Chondrocyte (in vitro differentiated cells): ENCODE results near the gene S100A13. TPM values are rescaled to one million over a fixed set of nuclear protein-coding genes. Genes with fewer than 3 reads are reported as not detected.

ENCODE experiments used
- DNase-seq: peaks from one replicate; pipeline ENCODE4 v3.0.0; 2021; ENCODE audit warnings: mixed read lengths, low spot score
- H3K27ac Mint-ChIP-seq: one replicate; pipeline ENCODE4 v1.8.0; 2021; ENCODE audit warnings: mild to moderate bottlenecking, moderate library complexity, mixed read lengths; ENCODE audit not compliant: unreplicated experiment
- H3K27me3 Mint-ChIP-seq: 2 replicates; pipeline ENCODE4 v1.8.0; 2021; ENCODE audit warnings: low read depth, mixed read lengths
- H3K36me3 Mint-ChIP-seq: 2 replicates; pipeline ENCODE4 v1.8.0; 2021; ENCODE audit warnings: low read depth, mixed read lengths
- H3K4me1 Mint-ChIP-seq: 2 replicates; pipeline ENCODE4 v1.8.0; 2021; ENCODE audit warnings: low read depth, mild to moderate bottlenecking, mixed read lengths
- H3K4me3 Mint-ChIP-seq: one replicate; pipeline ENCODE4 v1.8.0; 2021; ENCODE audit warnings: mild to moderate bottlenecking, moderate library complexity, mixed read lengths; ENCODE audit not compliant: unreplicated experiment
- H3K9me3 Mint-ChIP-seq: 2 replicates; pipeline ENCODE4 v1.8.0; 2021; ENCODE audit warnings: low read depth, mixed read lengths
- CTCF ChIP-seq: fragments of 200-600 bp; sonication (generic); IDR thresholded peaks from 2 replicates; pipeline ENCODE4 v1.5.0; 2021; ENCODE audit warnings: antibody characterized with exemption, mild to moderate bottlenecking, moderate library complexity
- total RNA-seq: library from RNA; stranded (reverse); gene quantifications from 3 replicates; pipeline ENCODE4 v1.2.1, GENCODE V29; 2021

Gene S100A13
- total RNA-seq, 1 donor from 2014 or later = 113 TPM

GRCh38 chr1:153624965-153625611 lies 2.2 kb downstream of the S100A13 start:
- H3K27me3 Mint-ChIP-seq = no peaks in the 10 kb centered on the region
- H3K27ac Mint-ChIP-seq = no peak overlapping the region
- peak overlapping the region; percentile 86 for H3K4me3 Mint-ChIP-seq
- H3K36me3 Mint-ChIP-seq = peaks cover 13% of the 10 kb centered on the region
- DNase-seq = peak; percentile 37
- TF ChIP-seq CTCF = no peak
- peaks cover 59% of the 10 kb centered on the region for H3K4me1 Mint-ChIP-seq
- H3K9me3 Mint-ChIP-seq = no peaks in the 10 kb centered on the region

DNA sequence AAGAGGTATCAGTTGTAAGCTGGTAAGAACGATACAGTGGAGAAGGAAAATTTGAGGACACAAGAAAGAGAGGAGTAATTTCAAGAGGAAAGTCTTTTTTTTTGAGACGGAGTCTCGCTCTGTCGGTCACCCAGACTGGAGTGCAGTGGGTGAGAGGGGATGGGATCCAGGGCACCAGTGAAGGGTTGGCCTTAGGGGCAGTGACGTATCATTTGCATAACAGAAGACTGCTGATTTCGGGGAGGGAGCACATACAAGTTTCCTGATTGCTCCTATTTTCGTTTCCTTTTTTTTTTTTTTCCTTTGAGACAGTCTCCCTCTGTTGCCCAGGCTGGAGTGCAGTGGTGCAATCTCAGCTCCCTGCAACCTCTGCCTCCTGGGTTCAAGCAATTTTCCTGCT lies 4.2 kb downstream of the S100A13 start:
- Mint-ChIP-seq H3K9me3 (no peaks in the 10 kb centered on the region), H3K36me3 (peaks cover 20% of the 10 kb centered on the region), H3K4me1 (peaks cover 46% of the 10 kb centered on the region), H3K27me3 (no peaks in the 10 kb centered on the region), H3K4me3 (no peak overlapping the region), H3K27ac (no peak overlapping the region)
- DNase-seq = no peak
- TF ChIP-seq CTCF = no peak

- H3K9me3 Mint-ChIP-seq = no peaks in the 10 kb centered on the region
- H3K27ac Mint-ChIP-seq = no peak overlapping the region
- no peaks in the 10 kb centered on the region for H3K27me3 Mint-ChIP-seq
- H3K4me1 Mint-ChIP-seq = peaks cover 17% of the 10 kb centered on the region
- H3K36me3 Mint-ChIP-seq = peaks cover 19% of the 10 kb centered on the region
- no peak overlapping the region for H3K4me3 Mint-ChIP-seq
- TF ChIP-seq CTCF = no peak
- peak; percentile 42 for DNase-seq
Measured at GRCh38 chr1:153619171-153619570, 8.1 kb downstream of the S100A13 start.

DNA sequence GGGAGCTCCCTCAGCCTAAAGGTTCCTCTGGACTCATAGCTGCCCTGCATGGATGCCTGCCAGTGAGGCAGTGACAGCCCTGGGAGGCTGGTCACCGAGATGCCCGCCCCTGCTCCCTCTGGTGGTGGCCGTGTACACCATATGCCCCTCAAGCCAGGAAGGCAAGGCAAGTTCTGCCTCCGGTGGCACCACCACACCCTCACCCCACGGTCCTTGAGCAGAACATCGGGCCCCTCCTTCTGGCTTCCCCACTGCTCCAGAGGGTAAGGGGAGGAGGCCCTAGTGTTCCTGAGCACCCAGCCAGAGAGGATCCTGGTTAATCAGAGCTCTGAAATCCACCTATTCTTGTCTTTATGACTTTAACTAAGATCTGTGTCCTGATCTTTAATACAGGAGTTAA lies 9.6 kb downstream of the S100A13 start:
- H3K4me3 Mint-ChIP-seq = no peak overlapping the region
- no peaks in the 10 kb centered on the region for H3K9me3 Mint-ChIP-seq
- TF ChIP-seq CTCF = peak; percentile 81
- peak; percentile 88 for DNase-seq
- H3K27me3 Mint-ChIP-seq = no peaks in the 10 kb centered on the region
- peaks cover 9% of the 10 kb centered on the region for H3K4me1 Mint-ChIP-seq
- H3K36me3 Mint-ChIP-seq = peaks cover 10% of the 10 kb centered on the region
- no peak overlapping the region for H3K27ac Mint-ChIP-seq

GRCh38 chr1:153616917-153617311 lies 10.4 kb downstream of the S100A13 start:
- DNase-seq = peak; percentile 77
- Mint-ChIP-seq H3K27me3 (no peaks in the 10 kb centered on the region), H3K27ac (peak overlapping the region; percentile 51), H3K9me3 (no peaks in the 10 kb centered on the region), H3K4me3 (no peak overlapping the region), H3K36me3 (peaks cover 10% of the 10 kb centered on the region), H3K4me1 (peaks cover 15% of the 10 kb centered on the region)
- TF ChIP-seq CTCF = no peak
